Activated CD4-positive, alpha-beta T cell treated with anti-CD3 and anti-CD28 coated beads for 36 hours (primary cell): ENCODE data around the gene LPP. TPM values are rescaled to one million over a fixed set of nuclear protein-coding genes. Genes with fewer than 3 reads are reported as not detected.

ENCODE experiments used
- ATAC-seq: fragments of 200-7000 bp; cut with Tn5 transposase; one replicate; pipeline ENCODE4 v1.10.0; 2021; ENCODE audit warnings: mild to moderate bottlenecking, moderate library complexity
- CTCF ChIA-PET: fragments of 350-600 bp; sonication (Branson Sonifier 250); formaldehyde crosslinking; loops from one replicate; lab custom pipeline; 2021; ENCODE audit warnings: antibody characterized with exemption; lab: Charles Lee
- POLR2A ChIA-PET: fragments of 350-600 bp; sonication (Branson Sonifier 250); formaldehyde crosslinking; loops from one replicate; lab custom pipeline; 2021; ENCODE audit warnings: antibody characterized with exemption, inconsistent platforms; lab: Charles Lee
- DNase-seq: peaks from one replicate; pipeline ENCODE4 v3.0.0-alpha.2; 2020
- H3K27ac Mint-ChIP-seq: one replicate; pipeline ENCODE4 v1.8.0; 2021; ENCODE audit warnings: mixed read lengths
- H3K27me3 Mint-ChIP-seq: one replicate; pipeline ENCODE4 v1.8.0; 2021; ENCODE audit warnings: mixed read lengths
- H3K36me3 Mint-ChIP-seq: one replicate; pipeline ENCODE4 v1.8.0; 2021; ENCODE audit warnings: low read depth, mixed read lengths
- H3K4me1 Mint-ChIP-seq: one replicate; pipeline ENCODE4 v1.8.0; 2021; ENCODE audit warnings: mixed read lengths
- H3K4me3 Mint-ChIP-seq: one replicate; pipeline ENCODE4 v1.8.0; 2021; ENCODE audit warnings: mild to moderate bottlenecking, moderate library complexity, mixed read lengths
- H3K9me3 Mint-ChIP-seq: one replicate; pipeline ENCODE4 v1.8.0; 2021; ENCODE audit warnings: low read depth, mixed read lengths
- intact Hi-C, 2 experiments: fragments of 100-400 bp; cut with DNase I in 1 of 2; cut with micrococcal nuclease in 1 of 2; formaldehyde crosslinking; loops; one replicate each; pipeline versions ENCODE4 v1.14.2 to v1.15.1; 2022 to 2024; cut with DNase I, micrococcal nuclease
- total RNA-seq, 2 experiments: library from RNA; stranded (reverse); gene quantifications; one replicate each; pipeline ENCODE4 v1.2.3, GENCODE V29; 2021

Gene LPP
- total RNA-seq, 2 experiments from 2014 or later, result 34.7 to 40.6 TPM

DNA sequence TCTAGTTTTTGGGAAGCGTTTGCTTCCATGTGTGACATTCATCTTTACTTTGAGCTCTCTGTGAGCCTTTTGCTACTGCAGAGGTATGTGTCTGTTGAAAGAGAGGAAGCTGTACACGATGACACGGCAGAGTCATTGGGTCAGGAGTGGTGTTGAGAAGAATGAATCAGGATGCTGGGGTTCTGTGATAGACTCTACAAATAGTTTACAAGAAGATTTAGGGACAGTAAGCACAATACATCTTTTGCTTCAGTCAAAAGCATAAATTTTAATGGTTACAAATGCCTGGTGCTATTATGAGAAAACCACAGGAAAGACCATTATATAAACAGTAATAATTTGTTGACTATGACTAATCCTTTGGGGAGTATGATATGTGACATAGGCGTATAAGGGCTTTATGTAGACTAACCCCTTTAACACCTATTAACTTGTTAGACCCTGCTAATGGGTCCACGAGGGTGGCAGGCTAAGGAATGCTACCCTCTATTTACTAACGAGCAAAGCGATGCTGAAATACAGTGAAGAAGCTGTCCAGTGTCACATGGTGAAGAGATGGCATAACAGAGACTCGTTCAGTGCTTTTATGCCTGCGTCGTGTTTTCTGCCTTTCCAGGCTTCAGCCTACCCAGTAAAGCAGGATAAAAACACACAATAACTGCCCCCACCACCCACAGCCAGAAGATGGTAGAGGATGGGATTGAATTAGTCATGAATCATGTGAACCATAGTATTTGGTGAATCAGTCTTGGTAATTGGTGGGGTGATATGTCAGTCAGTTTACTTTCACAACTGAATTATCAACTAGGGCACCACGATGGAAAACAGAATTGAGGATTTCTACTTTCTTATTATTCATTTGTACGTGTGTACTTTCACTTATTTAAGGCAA is 118.8 kb downstream of the LPP start:
- ATAC-seq, result peak; percentile 86
- Mint-ChIP-seq H3K27me3 (no peaks in the 10 kb centered on the region), H3K36me3 (peaks cover 15% of the 10 kb centered on the region), H3K4me3 (no peak overlapping the region), H3K27ac (no peak overlapping the region), H3K4me1 (peaks cover 24% of the 10 kb centered on the region), H3K9me3 (no peaks in the 10 kb centered on the region)
- DNase-seq, result no peak
- ChIA-PET POLR2A (no interaction called here), CTCF (no interaction called here)
- intact Hi-C loops, result no loop called here

DNA sequence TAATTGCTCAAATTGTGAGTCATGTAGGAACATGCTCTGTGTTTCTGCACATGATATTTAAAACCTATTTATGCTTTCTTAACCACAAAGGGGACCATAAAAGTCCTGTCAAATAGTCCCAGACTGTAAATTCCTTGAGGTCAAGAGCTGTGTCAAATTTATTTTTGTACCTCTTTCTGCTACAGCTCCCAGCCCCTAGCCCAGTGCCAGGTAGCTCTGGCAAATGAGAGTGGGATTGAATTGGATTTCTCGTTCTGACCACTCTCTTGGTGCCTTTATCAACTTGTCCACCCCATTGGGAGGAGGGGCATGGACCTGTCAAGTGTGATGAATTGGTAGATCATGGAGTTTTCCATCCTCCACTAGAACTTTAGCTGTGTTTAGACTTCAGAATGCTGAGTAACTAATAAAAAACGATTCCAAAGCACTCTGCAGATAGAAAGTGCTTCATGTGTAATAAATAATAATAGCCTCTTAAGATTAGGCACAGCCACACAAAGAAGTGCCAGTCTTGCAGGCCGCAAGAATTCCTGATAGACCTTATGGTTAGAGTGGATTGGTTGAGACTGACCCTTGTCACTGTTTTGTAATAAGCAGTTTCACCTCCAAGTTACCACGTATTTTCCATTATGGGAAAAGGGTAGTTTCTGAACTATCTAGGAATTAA is 120.4 kb downstream of the LPP start:
- no peaks in the 10 kb centered on the region for H3K9me3 Mint-ChIP-seq
- H3K36me3 Mint-ChIP-seq, result peaks cover 17% of the 10 kb centered on the region
- DNase-seq, result no peak
- no peak overlapping the region for H3K4me3 Mint-ChIP-seq
- intact Hi-C loops, result no loop called here
- no peak overlapping the region for H3K27ac Mint-ChIP-seq
- POLR2A ChIA-PET, result no interaction called here
- no peaks in the 10 kb centered on the region for H3K27me3 Mint-ChIP-seq
- H3K4me1 Mint-ChIP-seq, result peaks cover 20% of the 10 kb centered on the region
- CTCF ChIA-PET, result interaction anchor here (0.5 to 0.6 kb wide), 2 partner anchors 14 to 449 kb away, joined by 3 to 6 read pairs; no protein-coding TSS in a partner anchor
- no peak for ATAC-seq

DNA sequence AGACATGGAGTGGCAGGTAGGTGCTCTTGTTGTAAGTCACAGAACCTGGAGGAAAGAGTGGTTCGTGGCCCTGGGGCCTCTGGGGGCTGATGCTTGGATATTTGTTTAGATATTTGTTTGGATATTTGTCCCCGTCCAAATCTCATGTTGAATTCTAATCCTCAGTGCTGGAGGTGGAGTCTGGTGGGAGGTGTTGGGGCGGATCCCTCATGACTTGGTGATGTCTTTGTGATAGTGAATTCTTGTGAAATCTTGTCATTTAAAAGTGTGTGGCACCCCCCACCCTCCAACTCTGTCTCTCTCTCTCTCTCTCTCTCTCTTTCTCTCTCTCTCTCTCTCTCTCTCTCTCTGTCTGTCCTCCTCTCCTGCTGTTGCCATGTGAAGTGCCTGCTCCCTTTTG is 122.4 kb downstream of the LPP start:
- DNase-seq (no peak), ATAC-seq (no peak)
- H3K27me3 Mint-ChIP-seq, result no peaks in the 10 kb centered on the region
- no peak overlapping the region for H3K27ac Mint-ChIP-seq
- no peaks in the 10 kb centered on the region for H3K9me3 Mint-ChIP-seq
- peaks cover 17% of the 10 kb centered on the region for H3K36me3 Mint-ChIP-seq
- CTCF ChIA-PET, result interaction anchor here (1.0 kb wide), 1 partner anchor 536 kb away, joined by 3 read pairs; no protein-coding TSS in a partner anchor
- intact Hi-C loops, result no loop called here
- no peak overlapping the region for H3K4me3 Mint-ChIP-seq
- H3K4me1 Mint-ChIP-seq, result peaks cover 19% of the 10 kb centered on the region
- POLR2A ChIA-PET, result no interaction called here

DNA sequence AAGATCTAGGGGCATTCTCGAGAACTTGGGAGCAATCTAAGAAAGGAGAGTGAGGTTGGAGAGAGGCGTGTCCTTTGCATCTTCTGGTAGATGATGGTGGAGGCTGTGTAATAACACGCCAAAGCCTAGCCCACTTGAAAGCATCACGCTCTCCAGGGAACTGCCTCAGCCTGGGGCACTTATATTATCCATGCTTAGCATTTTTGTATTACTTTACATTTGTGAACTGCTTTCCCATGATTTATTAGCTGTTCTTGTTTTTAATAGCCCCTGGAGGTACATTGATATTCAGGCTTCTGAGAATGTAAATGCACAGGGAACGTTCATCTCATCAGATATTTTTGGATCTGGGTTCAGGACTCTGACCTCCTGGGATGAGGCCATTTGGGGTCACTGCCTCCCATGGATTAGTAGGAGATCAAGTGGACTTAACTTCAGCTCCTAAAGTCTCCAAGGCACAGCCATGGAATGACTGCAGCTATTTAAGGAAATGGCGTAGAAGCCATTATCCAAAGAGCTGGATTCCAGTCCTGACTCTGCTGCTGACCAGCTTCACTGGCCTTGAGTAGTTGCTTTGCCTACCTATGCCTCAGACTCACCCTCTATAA is 124.9 kb downstream of the LPP start:
- no peak for DNase-seq
- peaks cover 9% of the 10 kb centered on the region for H3K36me3 Mint-ChIP-seq
- POLR2A ChIA-PET, result no interaction called here
- H3K27me3 Mint-ChIP-seq, result no peaks in the 10 kb centered on the region
- no peaks in the 10 kb centered on the region for H3K9me3 Mint-ChIP-seq
- CTCF ChIA-PET, result interaction anchor here (0.6 to 1.7 kb wide), 6 partner anchors 15 to 538 kb away, joined by 3 to 12 read pairs (median 4); no protein-coding TSS in a partner anchor
- intact Hi-C loops, result no loop called here
- H3K27ac Mint-ChIP-seq, result no peak overlapping the region
- peaks cover 24% of the 10 kb centered on the region for H3K4me1 Mint-ChIP-seq
- ATAC-seq, result no peak
- H3K4me3 Mint-ChIP-seq, result no peak overlapping the region

DNA sequence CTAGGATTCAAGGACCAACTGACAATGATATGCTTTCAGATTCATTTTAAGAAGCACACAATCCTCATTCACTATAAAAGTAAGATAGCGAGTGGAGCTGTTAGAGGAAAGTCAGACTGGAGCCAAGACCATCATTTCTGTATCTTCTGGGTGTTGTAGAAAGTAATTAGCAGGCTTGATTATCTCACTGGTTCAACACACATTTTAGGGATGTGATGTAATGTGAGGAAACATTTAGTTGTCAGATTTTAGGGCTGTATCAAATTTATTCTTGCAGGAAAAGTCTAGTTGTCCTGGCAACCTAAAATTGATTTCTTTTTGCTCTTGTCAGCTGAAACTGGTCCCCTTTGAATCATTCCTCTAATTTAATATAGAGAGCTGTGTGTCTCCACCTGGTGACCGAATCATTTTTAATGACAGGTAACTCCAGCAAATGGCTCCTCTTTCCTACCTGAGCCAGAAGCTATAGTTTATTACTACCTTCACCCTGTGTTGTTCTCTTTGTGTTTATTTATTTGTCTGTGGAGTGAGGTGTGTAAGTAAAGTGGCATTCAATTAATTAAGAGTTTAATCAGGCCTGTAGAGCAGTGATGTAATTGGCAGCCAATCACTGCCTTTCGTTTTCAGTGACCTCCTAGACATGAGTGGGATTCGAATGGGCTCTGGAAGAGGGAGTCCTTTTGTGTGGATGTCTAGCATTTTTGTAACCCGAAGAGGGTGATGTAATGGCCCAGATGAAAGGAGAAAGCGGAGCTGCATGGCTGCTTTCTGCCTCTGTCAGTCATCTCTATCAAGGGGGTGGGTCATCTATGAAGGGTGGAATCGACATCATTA is 125.8 kb downstream of the LPP start:
- Mint-ChIP-seq H3K27ac (peak overlapping the region; percentile 5), H3K4me1 (peaks cover 33% of the 10 kb centered on the region), H3K27me3 (no peaks in the 10 kb centered on the region), H3K4me3 (no peak overlapping the region), H3K9me3 (no peaks in the 10 kb centered on the region), H3K36me3 (peaks cover 9% of the 10 kb centered on the region)
- DNase-seq (no peak), ATAC-seq (peak; percentile 14)
- CTCF ChIA-PET, result interaction anchor here (0.6 to 1.6 kb wide), 3 partner anchors 25 to 539 kb away, joined by 3 to 12 read pairs (median 3); no protein-coding TSS in a partner anchor
- POLR2A ChIA-PET, result interaction anchor here (1.2 kb wide), 1 partner anchor 20 kb away, joined by 3 read pairs; no protein-coding TSS in a partner anchor
- intact Hi-C loops, result loop anchor here in 1 of 2 experiments (5.0 to 10.0 kb wide), 2 partner anchors 215 to 292 kb away; no protein-coding TSS in a partner anchor

DNA sequence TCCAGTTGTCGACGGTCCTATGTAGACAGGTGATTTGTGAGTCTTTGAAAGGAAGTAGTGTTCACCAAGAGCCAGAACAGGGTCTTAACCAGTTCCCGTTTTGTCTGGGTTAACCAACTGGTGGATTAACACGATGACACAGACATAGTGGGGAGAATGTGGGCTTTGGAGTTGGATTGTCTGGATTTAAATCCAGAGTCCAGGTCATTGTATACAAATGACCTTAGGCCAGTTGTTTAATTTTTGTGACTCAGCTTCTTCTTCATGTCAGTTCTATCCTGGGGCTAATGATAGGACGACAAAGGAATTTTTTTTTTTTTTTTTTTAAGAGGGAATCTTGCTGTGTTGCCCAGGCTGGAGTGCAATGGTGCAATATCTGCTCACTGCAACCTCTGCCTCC is 126.7 kb downstream of the LPP start:
- Mint-ChIP-seq H3K4me1 (peaks cover 42% of the 10 kb centered on the region), H3K4me3 (no peak overlapping the region), H3K36me3 (peaks cover 10% of the 10 kb centered on the region), H3K27ac (no peak overlapping the region), H3K9me3 (no peaks in the 10 kb centered on the region), H3K27me3 (no peaks in the 10 kb centered on the region)
- POLR2A ChIA-PET, result interaction anchor here (1.2 kb wide), 1 partner anchor 19 kb away, joined by 3 read pairs; no protein-coding TSS in a partner anchor
- intact Hi-C loops, result loop anchor here in 1 of 2 experiments (5.0 to 10.0 kb wide), 2 partner anchors 216 to 293 kb away; no protein-coding TSS in a partner anchor
- no peak for DNase-seq
- no peak for ATAC-seq
- CTCF ChIA-PET, result interaction anchor here (0.7 to 1.0 kb wide), 2 partner anchors 131 to 539 kb away, joined by 3 to 5 read pairs; no protein-coding TSS in a partner anchor

DNA sequence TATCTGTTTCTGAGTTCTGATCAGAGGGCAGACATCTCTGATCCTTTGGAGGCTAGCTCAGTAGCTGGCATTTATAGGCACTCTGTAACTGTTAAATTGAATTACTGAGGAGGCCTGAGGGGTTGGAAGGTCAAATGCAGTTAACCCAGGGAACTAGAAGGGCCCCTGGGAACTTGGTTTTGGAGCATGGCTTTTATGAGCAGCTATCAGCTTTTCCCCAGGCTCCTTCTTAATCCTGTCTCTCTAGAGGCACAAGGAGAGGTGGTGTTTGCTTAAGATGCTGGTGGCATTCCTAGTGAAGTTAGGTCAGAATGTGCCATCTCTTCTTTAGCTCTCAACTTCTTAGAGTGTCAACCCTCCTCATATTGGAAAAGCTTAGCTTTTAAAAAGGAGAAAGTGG is 128.9 kb downstream of the LPP start:
- no peak for ATAC-seq
- Mint-ChIP-seq H3K36me3 (peaks cover 13% of the 10 kb centered on the region), H3K4me3 (no peak overlapping the region), H3K4me1 (peaks cover 56% of the 10 kb centered on the region), H3K27ac (peak overlapping the region; percentile 49), H3K9me3 (no peaks in the 10 kb centered on the region), H3K27me3 (no peaks in the 10 kb centered on the region)
- intact Hi-C loops, result loop anchor here in 1 of 2 experiments (5.0 to 10.0 kb wide), 2 partner anchors 218 to 296 kb away; no protein-coding TSS in a partner anchor
- POLR2A ChIA-PET, result no interaction called here
- DNase-seq, result no peak
- CTCF ChIA-PET, result interaction anchor here (0.8 to 4.7 kb wide), 9 partner anchors 12 to 544 kb away, joined by 3 to 58 read pairs (median 3); no protein-coding TSS in a partner anchor

DNA sequence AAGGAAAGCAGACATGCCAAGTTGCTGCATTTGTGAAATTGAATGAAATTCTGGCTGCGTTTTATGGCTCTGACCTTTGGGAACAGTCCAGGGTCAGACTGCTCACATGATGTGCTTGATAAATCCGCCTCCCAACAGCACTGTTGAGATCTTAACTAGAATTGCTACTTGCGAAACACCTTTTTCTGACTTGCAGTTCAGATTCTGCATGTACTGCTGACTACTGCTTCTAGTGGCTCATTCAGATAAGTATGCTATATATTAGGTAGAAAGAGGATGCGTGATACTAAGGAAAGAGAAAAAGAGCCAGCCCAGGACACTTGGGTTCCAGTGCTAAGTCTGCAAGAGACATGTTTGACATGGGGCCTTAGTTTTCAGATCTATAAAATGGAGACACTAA is 129.4 kb downstream of the LPP start:
- no peak overlapping the region for H3K4me3 Mint-ChIP-seq
- intact Hi-C loops, result loop anchor here in 1 of 2 experiments (5.0 to 10.0 kb wide), 2 partner anchors 219 to 296 kb away; no protein-coding TSS in a partner anchor
- ATAC-seq, result no peak
- CTCF ChIA-PET, result interaction anchor here (0.8 to 4.7 kb wide), 9 partner anchors 12 to 544 kb away, joined by 3 to 58 read pairs (median 5); no protein-coding TSS in a partner anchor
- peaks cover 11% of the 10 kb centered on the region for H3K36me3 Mint-ChIP-seq
- peaks cover 59% of the 10 kb centered on the region for H3K4me1 Mint-ChIP-seq
- DNase-seq, result no peak
- H3K27ac Mint-ChIP-seq, result peak overlapping the region; percentile 49
- POLR2A ChIA-PET, result interaction anchor here (1.5 to 2.4 kb wide), 2 partner anchors 15 to 56 kb away, joined by 11 to 23 read pairs; no protein-coding TSS in a partner anchor
- H3K9me3 Mint-ChIP-seq, result no peaks in the 10 kb centered on the region
- no peaks in the 10 kb centered on the region for H3K27me3 Mint-ChIP-seq

DNA sequence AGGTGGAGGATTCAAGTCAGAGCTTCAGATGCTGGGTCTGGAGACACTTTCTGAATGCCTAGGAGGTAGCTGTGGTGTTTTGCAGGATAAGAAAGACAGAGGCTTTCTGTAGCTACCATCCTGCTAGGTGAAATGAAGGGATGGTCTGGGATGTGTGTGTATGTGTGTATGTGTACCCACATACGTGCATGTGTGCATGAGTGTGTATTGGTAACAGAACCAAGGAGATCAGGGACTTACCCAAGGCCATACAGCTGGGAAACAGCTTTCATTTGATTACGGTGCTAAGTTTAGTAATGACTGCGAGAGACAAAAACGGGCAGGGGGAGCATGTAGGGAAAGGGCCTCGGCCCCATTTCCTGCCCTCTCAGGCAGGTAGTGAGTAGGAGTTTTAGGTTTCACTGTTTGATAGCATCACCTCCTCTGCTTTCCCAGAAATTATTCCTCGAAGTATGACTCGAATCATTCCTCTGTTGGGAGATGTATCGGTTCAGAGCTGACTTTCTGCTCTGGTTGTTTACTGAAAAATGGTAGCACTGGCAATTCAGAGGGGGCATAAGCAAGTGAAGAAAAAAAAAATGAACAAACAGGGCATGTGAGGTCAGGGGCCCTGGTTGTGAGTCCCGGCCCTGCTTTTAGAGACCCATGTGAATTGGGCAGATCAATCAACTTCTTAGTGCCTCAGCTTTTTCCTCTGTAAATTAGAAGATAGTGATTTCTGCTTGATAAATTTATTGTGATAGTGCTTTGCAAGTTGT is 130.7 kb downstream of the LPP start:
- Mint-ChIP-seq H3K27ac (peak overlapping the region; percentile 72), H3K4me3 (peak overlapping the region; percentile 11), H3K4me1 (peaks cover 59% of the 10 kb centered on the region), H3K36me3 (peaks cover 11% of the 10 kb centered on the region), H3K9me3 (no peaks in the 10 kb centered on the region), H3K27me3 (no peaks in the 10 kb centered on the region)
- ChIA-PET POLR2A (interaction anchor here (0.6 to 2.4 kb wide), 20 partner anchors 8 to 632 kb away, joined by 3 to 29 read pairs (median 6); partner anchors contain the start of gene BCL6), CTCF (interaction anchor here (0.6 to 4.7 kb wide), 16 partner anchors 11 to 867 kb away, joined by 3 to 58 read pairs (median 4); no protein-coding TSS in a partner anchor)
- intact Hi-C loops, result loop anchor here (1.0 to 10.0 kb wide), 20 partner anchors 15 to 630 kb away; partner anchors contain the start of genes BCL6 (in 1 of the 2) and LPP (in 1 of the 2)
- ATAC-seq, result peak; percentile 90
- DNase-seq, result peak; percentile 82
